Measurements from ENCODE around the gene SKA1. TPM values are rescaled to one million over a fixed set of nuclear protein-coding genes. Genes with fewer than 3 reads are reported as not detected.

Gene SKA1
- total and polyA plus RNA-seq, 2 of the 4 experiments (the other 2 are of a cell fraction): 5.8 to 5.9 TPM

GRCh38 chr18:50396005-50396660 is 21.3 kb downstream of the SKA1 start:
- Histone ChIP-seq H3K36me3 (ENCODE audit: control insufficient read depth, insufficient read depth, low read length) (no peaks in the 10 kb centered on the region), H3K9me1 (ENCODE audit: insufficient read depth, low read length) (no peaks in the 10 kb centered on the region), H3K4me3 (ENCODE audit: insufficient read depth, low read depth, low read length) (no peak overlapping the region), H2BK20ac (ENCODE audit: low read depth, low read length) (no peak overlapping the region), H2AFZ (replicated peaks; ENCODE audit: low read length, poor library complexity) (no peak overlapping the region), H2BK5ac (ENCODE audit: low read depth, low read length, poor library complexity, severe bottlenecking) (no peak overlapping the region), H2BK15ac (ENCODE audit: low read depth, low read length) (no peak overlapping the region), H3K27ac (ENCODE audit: insufficient read depth, low read length) (no peak overlapping the region), H4K8ac (ENCODE audit: low read depth in 2 of 2, low read length in 2 of 2) (no peak overlapping the region), H4K5ac (ENCODE audit: low read depth, low read length) (no peak overlapping the region), H3K79me1 (ENCODE audit: low read depth in 1 of 2, low read length in 2 of 2) (no peaks in the 10 kb centered on the region), H2AK5ac (ENCODE audit: low read depth, low read length) (no peak overlapping the region), H3K9ac (ENCODE audit: low read depth, low read length) (no peak overlapping the region), H2AK9ac (replicated peaks; ENCODE audit: low read depth, low read length, poor library complexity) (no peak overlapping the region), H3K4me1 (ENCODE audit: control insufficient read depth, insufficient read depth, low read length) (no peaks in the 10 kb centered on the region), H3K9me3 (ENCODE audit: control insufficient read depth, insufficient read depth, low read length) (no peaks in the 10 kb centered on the region), H3K23ac (ENCODE audit: low read depth, low read length) (no peak overlapping the region), H3K27me3 (ENCODE audit: control insufficient read depth, insufficient read depth, low read length) (no peaks in the 10 kb centered on the region; the same call in 1 of the 2 replicates), H3K18ac (ENCODE audit: low read depth, low read length) (no peak overlapping the region), H3K4me2 (ENCODE audit: low read depth, low read length) (no peak overlapping the region), H3K4ac (ENCODE audit: low read depth, low read length) (no peak overlapping the region), H2BK120ac (ENCODE audit: low read depth, low read length) (no peak overlapping the region), H4K20me1 (ENCODE audit: insufficient read depth, low read length) (no peaks in the 10 kb centered on the region), H3K56ac (ENCODE audit: extremely low read depth, insufficient read depth, low read length) (no peak overlapping the region), H4K91ac (ENCODE audit: insufficient read depth, low read depth, low read length) (no peak overlapping the region), H3K14ac (replicated peaks; ENCODE audit: low read depth, low read length) (no peak overlapping the region)
- DNase-seq (no peak), ATAC-seq (ENCODE audit: low read depth) (no peak)
- ChIA-PET CTCF (no interaction called here), POLR2A (ENCODE audit: unreplicated experiment) (no interaction called here)
- BruUV-seq (replicated peaks): no TSS peak
- TF ChIP-seq MAFK (IDR thresholded peaks at IDR 0.05; ENCODE audit: low read depth, low read length) (no peak), MAZ (IDR thresholded peaks at IDR 0.05; ENCODE audit: borderline replicate concordance, low read depth, low read length) (no peak), FOS (IDR thresholded peaks at IDR 0.05; ENCODE audit: low read depth, low read length) (no peak), RFX5 (IDR thresholded peaks at IDR 0.05; ENCODE audit: low read depth, low read length) (no peak), ELK1 (IDR thresholded peaks at IDR 0.05; ENCODE audit: borderline replicate concordance, low read depth, low read length) (no peak)
- dilution Hi-C loops (cut with HindIII; ENCODE audit: low sequenced_read_pairs, unreplicated experiment): no loop called here
- intact Hi-C loops (cut with micrococcal nuclease): no loop called here
- 80% methylated on average over 1 of the region's 5 CpGs; no CpG with 5 or more reads in 1 of the 2 experiments for WGBS, 2 experiments (ENCODE audit: extremely low coverage in 2 of 2, insufficient read length in 1 of 2)
- in situ Hi-C loops (cut with MboI; ENCODE audit: low sequenced_read_pairs): no loop called here

Data from IMR-90 (cell line).